Ovary (tissue), 9 donors: ENCODE data around the gene TRIO. TPM values are rescaled to one million over a fixed set of nuclear protein-coding genes. Genes with fewer than 3 reads are reported as not detected.
A peak's percentile ranks its signal among the peaks of the same experiment; 100 is the strongest.

ENCODE experiments used
- DNase-seq, 5 donors: peaks; one replicate each; pipeline ENCODE4 v3.0.0-alpha.2; 2019 to 2020
- H3K27ac ChIP-seq, 2 donors: fragments of 200-600 bp; one replicate each; pipeline versions ENCODE4 v1.5.1 to v1.8.0; 2019 to 2022
- H3K27me3 ChIP-seq: fragments of 200-600 bp; one replicate; pipeline ENCODE4 v1.8.0; 2022
- H3K36me3 ChIP-seq: fragments of 200-600 bp; sonication (generic); one replicate; pipeline ENCODE4 v1.5.1; 2019
- H3K4me1 ChIP-seq: one replicate; pipeline ENCODE4 v1.8.1; 2013; ENCODE audit warnings: mild to moderate bottlenecking, moderate library complexity; ENCODE audit not compliant: insufficient read depth
- H3K4me3 ChIP-seq: fragments of 200-600 bp; sonication (generic); one replicate; pipeline ENCODE4 v1.5.1; 2017
- H3K9me3 ChIP-seq, 2 donors: fragments of 200-600 bp in 1 of 2; sonication (generic) in 1 of 2; one replicate each; pipeline versions ENCODE4 v1.5.1 to v1.8.1; 2013 to 2019; ENCODE audit warnings: mild to moderate bottlenecking in 1 of 2, moderate library complexity in 1 of 2
- CTCF ChIP-seq, 3 donors: fragments of 450-650 bp in 2 of 3; fragments of 200-600 bp in 1 of 3; IDR thresholded peaks; one replicate each; pipeline versions ENCODE4 v1.5.1 to v1.8.0; 2016 to 2022; ENCODE audit warnings: antibody characterized with exemption in 3 of 3, mild to moderate bottlenecking in 1 of 3
- EP300 ChIP-seq: sonication (generic); formaldehyde crosslinking; IDR thresholded peaks from one replicate; pipeline ENCODE4 v1.6.1; 2017; ENCODE audit warnings: antibody characterized with exemption
- POLR2A ChIP-seq: fragments of 450-650 bp; IDR thresholded peaks from one replicate; pipeline ENCODE4 v1.6.1; 2017; ENCODE audit warnings: antibody characterized with exemption, mild to moderate bottlenecking, moderate library complexity
- WGBS, 3 donors: extraction: QIAGEN DNeasy Blood & Tissue Kit in 1 of 3; methylation state at CpG; one replicate each; pipeline versions ENCODE4 v1.1.5 to v1.1.7; 2013 to 2017; 5-methylcytosine and 5-hydroxymethylcytosine counted together
- intact Hi-C, 4 donors: fragments of 100-400 bp; cut with DNase I; formaldehyde crosslinking; loops; one replicate each; pipeline versions ENCODE4 v1.11.0 to v1.15.1; 2022 to 2023
- polyA plus RNA-seq, 2 donors: library from polyadenylated mRNA; stranded (reverse); fragments of 200-250 nt in 1 of 2; fragments of 350-450 nt in 1 of 2; fragmentation: Illumina TruSeq in 1 of 2; extraction: RNeasy Lipid Tissue Mini Kit (QIAGEN cat#74804) in 1 of 2; gene quantifications; one replicate each; pipeline ENCODE4 v1.2.3, GENCODE V29; 2013 to 2014
- total RNA-seq, 7 donors: library from RNA; depleted of rRNA in 2 of 7; stranded (reverse); fragments of >200 nt in 2 of 7; fragmentation: NEBNext Ultra II Directional in 3 of 7; extraction: Animal tissue kit (Norgen Biotek cat#: 25700) in 3 of 7; gene quantifications; one replicate each; pipeline versions ENCODE4 v1.1.0 to v1.2.4, GENCODE V29; 2016 to 2023
- donor health status: DM: no; HTN: no; CAD: no; lungs with moderate emphysema.
- donor health status: DM: no; HTN: no; CAD: no.
- donor health status: Bipolar disorder and iron deficiency.
- donor health status: DM: yes; HTN: yes; CAD: no.
- donor health status: DM: no; HTN: no; CAD: no.
- donor health status: DM: yes; HTN: yes; CAD: no.

Gene TRIO
- total and polyA plus RNA-seq, 9 donors, result 58.4 to 268 (median 125) TPM

GRCh38 chr5:14184082-14184481 is 40.9 kb downstream of the TRIO start:
- Histone ChIP-seq H3K36me3 (no peaks in the 10 kb centered on the region), H3K27me3 (no peaks in the 10 kb centered on the region), H3K4me1 (peaks cover 33% of the 10 kb centered on the region), H3K9me3 (no peaks in the 10 kb centered on the region), H3K27ac (peak overlapping the region; percentile 9 to 76), H3K4me3 (peak overlapping the region; percentile 18)
- 14 to 15% (median 14%) methylated on average over 7 of the region's 7 CpGs for WGBS, 3 donors
- DNase-seq, result no peak
- intact Hi-C loops, result no loop called here
- no peak for TF ChIP-seq POLR2A
- TF ChIP-seq EP300, result no peak
- TF ChIP-seq CTCF (IDR thresholded peaks at IDR 0.05), result no peak

GRCh38 chr5:14184725-14185124 is 41.6 kb downstream of the TRIO start:
- intact Hi-C loops, result no loop called here
- peaks cover 30% of the 10 kb centered on the region for H3K4me1 ChIP-seq

GRCh38 chr5:14185326-14186058 is 42.4 kb downstream of the TRIO start:
- TF ChIP-seq EP300, result no peak
- TF ChIP-seq POLR2A, result no peak
- TF ChIP-seq CTCF (IDR thresholded peaks at IDR 0.05), result no peak
- intact Hi-C loops, result no loop called here
- 28 to 41% (median 32%) methylated on average over 7 of the region's 7 CpGs for WGBS, 3 donors
- DNase-seq, result no peak
- no peaks in the 10 kb centered on the region for H3K27me3 ChIP-seq
- H3K4me3 ChIP-seq, result no peak overlapping the region
- H3K4me1 ChIP-seq, result peaks cover 31% of the 10 kb centered on the region
- no peaks in the 10 kb centered on the region for H3K36me3 ChIP-seq
- peak overlapping the region; percentile 51 to 76 for H3K27ac ChIP-seq
- no peaks in the 10 kb centered on the region for H3K9me3 ChIP-seq

More at GRCh38 chr5:14184725-14185124, 41.6 kb downstream of the TRIO start:
- Histone ChIP-seq H3K9me3 (no peaks in the 10 kb centered on the region), H3K36me3 (no peaks in the 10 kb centered on the region), H3K27ac (peak overlapping the region; percentile 51 to 76), H3K4me3 (peak overlapping the region; percentile 18), H3K27me3 (no peaks in the 10 kb centered on the region)
- WGBS, 3 donors, result 54 to 64% (median 62%) methylated on average over 11 of the region's 11 CpGs
- DNase-seq, result no peak
- TF ChIP-seq CTCF (IDR thresholded peaks at IDR 0.05), result no peak
- TF ChIP-seq EP300, result no peak
- TF ChIP-seq POLR2A, result no peak

DNA sequence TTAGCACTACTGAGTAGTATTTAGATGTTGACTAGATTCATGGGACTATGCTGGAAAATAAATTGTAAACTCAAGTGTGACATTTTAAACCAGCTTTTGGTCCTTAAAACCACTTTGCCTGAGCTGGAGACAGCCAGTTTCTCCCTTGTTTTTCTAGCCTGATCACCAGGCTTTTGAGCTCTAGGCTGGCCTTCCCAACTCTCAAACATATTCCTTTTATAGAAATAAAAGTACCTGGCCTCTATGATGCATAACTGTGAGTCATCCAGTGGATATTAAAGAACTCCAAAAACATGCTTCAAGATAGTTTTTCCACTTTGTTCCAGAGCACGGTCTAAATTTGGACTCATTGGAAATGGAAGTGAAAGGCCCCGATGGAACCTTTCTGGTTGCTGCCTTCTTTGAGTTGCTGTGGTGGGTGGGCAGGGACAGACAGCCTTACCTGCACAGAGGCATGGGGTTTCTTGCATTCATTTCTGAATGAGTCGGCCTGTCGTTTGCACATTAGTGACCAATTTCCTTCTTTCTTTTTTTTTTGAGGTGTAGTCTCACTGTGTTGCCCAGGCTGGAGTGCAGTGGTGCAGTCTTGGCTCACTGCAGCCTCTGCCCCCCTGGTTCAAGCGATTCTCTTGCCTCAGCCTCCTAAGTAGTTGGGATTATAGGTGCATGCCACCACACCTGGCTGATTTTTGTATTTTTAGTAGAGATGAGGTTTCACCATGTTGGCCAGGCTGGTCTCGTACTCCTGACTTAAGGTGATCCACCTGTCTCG is 43.1 kb downstream of the TRIO start:
- TF ChIP-seq POLR2A (no peak), EP300 (no peak), CTCF (IDR thresholded peaks at IDR 0.05) (no peak)
- WGBS, 3 donors, result 66 to 68% (median 68%) methylated on average over 7 of the region's 7 CpGs
- no peak overlapping the region for H3K4me3 ChIP-seq
- no peaks in the 10 kb centered on the region for H3K27me3 ChIP-seq
- no peak for DNase-seq
- peaks cover 32% of the 10 kb centered on the region for H3K4me1 ChIP-seq
- H3K27ac ChIP-seq, result peak overlapping the region in 1 of 2 donors; percentile 76
- no peaks in the 10 kb centered on the region for H3K36me3 ChIP-seq
- intact Hi-C loops, result no loop called here
- H3K9me3 ChIP-seq, result no peaks in the 10 kb centered on the region
